Natural killer cell (primary cell): Measurements from ENCODE around the gene NAT10. TPM values are rescaled to one million over a fixed set of nuclear protein-coding genes. Genes with fewer than 3 reads are reported as not detected.

Experiments used
- ATAC-seq, 3 donors: fragments of 150-1000 bp in 2 of 3; fragments of 200-7000 bp in 1 of 3; cut with Tn5 transposase; 1 replicate in 1 of 3; 2 replicates in 2 of 3; pipeline ENCODE4 v1.10.0; 2021; ENCODE audit warnings: mild to moderate bottlenecking in 2 of 3, moderate library complexity in 2 of 3
- DNase-seq, 2 donors: peaks; one replicate each; pipeline versions ENCODE4 v3.0.0 to v3.0.0-alpha.2; 2013 to 2021; ENCODE audit warnings: mixed read lengths in 1 of 2
- H3K27ac ChIP-seq: one replicate; pipeline ENCODE4 v1.5.1; 2013; ENCODE audit warnings: mild to moderate bottlenecking, low read length
- H3K27me3 ChIP-seq: one replicate; pipeline ENCODE4 v1.6.1; 2013; ENCODE audit warnings: low read length; ENCODE audit not compliant: control insufficient read depth, insufficient read depth
- H3K36me3 ChIP-seq: one replicate; pipeline ENCODE4 v1.6.1; 2013; ENCODE audit warnings: low read length; ENCODE audit not compliant: control insufficient read depth, insufficient read depth
- H3K4me1 ChIP-seq: one replicate; pipeline ENCODE4 v1.6.1; 2013; ENCODE audit warnings: low read length; ENCODE audit not compliant: control insufficient read depth, insufficient read depth
- H3K4me3 ChIP-seq: one replicate; pipeline ENCODE4 v1.5.1; 2013; ENCODE audit warnings: low read length
- H3K9me3 ChIP-seq: one replicate; pipeline ENCODE4 v1.6.1; 2013; ENCODE audit warnings: low read length; ENCODE audit not compliant: control insufficient read depth, insufficient read depth
- H3K27ac Mint-ChIP-seq, 2 donors: one replicate each; pipeline ENCODE4 v1.8.0; 2022; ENCODE audit warnings: mild to moderate bottlenecking in 2 of 2, mixed read lengths in 2 of 2, moderate library complexity in 1 of 2
- H3K27me3 Mint-ChIP-seq, 2 donors: one replicate each; pipeline ENCODE4 v1.8.0; 2022; ENCODE audit warnings: low read depth in 2 of 2, mixed read lengths in 2 of 2
- H3K36me3 Mint-ChIP-seq: one replicate; pipeline ENCODE4 v1.8.0; 2022; ENCODE audit warnings: mixed read lengths
- H3K4me1 Mint-ChIP-seq, 2 donors: one replicate each; pipeline ENCODE4 v1.8.0; 2022; ENCODE audit warnings: mixed read lengths in 2 of 2
- H3K4me3 Mint-ChIP-seq: one replicate; pipeline ENCODE4 v1.8.0; 2022; ENCODE audit warnings: mild to moderate bottlenecking, moderate library complexity, mixed read lengths
- H3K9me3 Mint-ChIP-seq, 2 donors: one replicate each; pipeline ENCODE4 v1.8.0; 2022; ENCODE audit warnings: mixed read lengths in 2 of 2
- CTCF ChIP-seq: fragments of 200-600 bp; IDR thresholded peaks from one replicate; pipeline ENCODE4 v1.8.0; 2022; ENCODE audit warnings: antibody characterized with exemption
- WGBS: methylation state at CpG from one replicate; pipeline ENCODE4 v1.1.7; 2013; ENCODE audit warnings: missing lambda C conversion rate; ENCODE audit not compliant: insufficient coverage; 5-methylcytosine and 5-hydroxymethylcytosine counted together
- intact Hi-C: fragments of 100-400 bp; cut with micrococcal nuclease; formaldehyde crosslinking; loops from one replicate; pipeline ENCODE4 v1.14.2; 2022
- total RNA-seq, 4 donors: library from RNA; stranded (reverse); fragments of 120-200 nt in 1 of 4; gene quantifications; one replicate each; pipeline versions ENCODE4 v1.2.3 to v1.2.4, GENCODE V29; 2013 to 2022

NAT10 gene
- total RNA-seq, 3 donors from 2014 or later (not counting 1 experiment from before 2014, with no cell fraction given): 40.3 to 53.6 (median 42.8) TPM

GRCh38 chr11:34167961-34168360, 62.5 kb downstream of the NAT10 start:
- H3K27me3 ChIP-seq: no peaks in the 10 kb centered on the region
- peaks cover 0 to 3% of the 10 kb centered on the region in 2 donors for H3K27me3 Mint-ChIP-seq
- ATAC-seq: no peak
- no peak overlapping the region for H3K27ac ChIP-seq
- H3K36me3 ChIP-seq: no peaks in the 10 kb centered on the region
- H3K4me1 ChIP-seq: no peaks in the 10 kb centered on the region
- H3K4me1 Mint-ChIP-seq: peaks cover 0 to 4% of the 10 kb centered on the region in 2 donors
- H3K9me3 Mint-ChIP-seq: no peaks in the 10 kb centered on the region
- H3K9me3 ChIP-seq: no peaks in the 10 kb centered on the region
- TF ChIP-seq CTCF: no peak
- H3K36me3 Mint-ChIP-seq: no peaks in the 10 kb centered on the region
- 77% methylated on average over 9 of the region's 9 CpGs for WGBS
- intact Hi-C loops: no loop called here
- no peak overlapping the region for H3K4me3 Mint-ChIP-seq
- no peak for DNase-seq
- H3K4me3 ChIP-seq: no peak overlapping the region
- H3K27ac Mint-ChIP-seq: no peak overlapping the region

DNA sequence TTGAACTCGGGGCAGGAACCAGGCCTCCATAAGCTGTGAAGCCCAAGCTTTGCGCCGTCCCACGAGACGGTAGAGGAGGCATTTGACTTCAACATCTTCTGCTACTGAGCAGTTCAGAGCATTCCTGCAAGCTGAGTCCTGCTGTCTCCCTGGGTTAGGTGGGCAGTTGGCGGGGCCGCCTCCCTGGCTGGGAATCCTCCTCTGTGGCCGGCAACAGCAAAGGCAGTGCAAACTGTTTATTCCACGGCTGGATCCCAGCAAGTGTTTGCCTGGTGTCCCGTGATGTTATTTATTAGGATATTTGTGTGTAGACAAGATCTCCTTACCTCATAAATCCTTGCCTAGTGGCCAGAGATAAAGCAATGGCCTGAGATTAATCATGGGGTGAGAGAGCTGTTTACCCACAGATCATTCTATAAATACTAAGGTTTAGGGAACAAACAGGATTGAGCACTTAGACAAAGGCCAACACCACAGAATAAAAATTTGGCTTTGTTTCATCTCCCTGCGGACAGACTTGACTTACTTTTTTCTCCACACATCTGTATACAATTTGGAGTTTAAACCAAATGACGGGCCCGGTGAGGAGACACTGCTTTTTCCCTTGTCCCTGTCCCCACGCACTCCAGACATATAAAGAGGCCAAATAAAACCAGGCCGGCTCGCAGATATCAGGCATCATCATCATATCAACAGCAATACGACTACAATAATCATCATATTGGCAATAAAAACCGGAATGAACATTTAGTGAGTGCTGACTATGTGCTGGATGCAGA, 63.4 kb downstream of the NAT10 start:
- 87% methylated on average over 16 of the region's 18 CpGs for WGBS
- H3K27me3 Mint-ChIP-seq: peaks cover 0 to 3% of the 10 kb centered on the region in 2 donors
- no peak for ATAC-seq

GRCh38 chr11:34169686-34170085, 64.3 kb downstream of the NAT10 start:
- 84% methylated on average over 8 of the region's 8 CpGs for WGBS
- H3K4me1 Mint-ChIP-seq: peaks cover 1 to 14% of the 10 kb centered on the region in 2 donors
- H3K27me3 Mint-ChIP-seq: peaks cover 0 to 3% of the 10 kb centered on the region in 2 donors
- H3K27me3 ChIP-seq: peaks cover 2% of the 10 kb centered on the region
- H3K4me3 Mint-ChIP-seq: no peak overlapping the region
- H3K9me3 ChIP-seq: no peaks in the 10 kb centered on the region
- no peak for ATAC-seq
- no peaks in the 10 kb centered on the region for H3K9me3 Mint-ChIP-seq
- TF ChIP-seq CTCF: no peak
- no peak overlapping the region for H3K4me3 ChIP-seq
- no peaks in the 10 kb centered on the region for H3K36me3 Mint-ChIP-seq
- DNase-seq: no peak
- no peaks in the 10 kb centered on the region for H3K36me3 ChIP-seq
- intact Hi-C loops: no loop called here
- no peak overlapping the region for H3K27ac Mint-ChIP-seq
- H3K27ac ChIP-seq: no peak overlapping the region
- peaks cover 10% of the 10 kb centered on the region for H3K4me1 ChIP-seq

More for the DNA sequence above, 63.4 kb downstream of the NAT10 start:
- no peak overlapping the region for H3K4me3 ChIP-seq
- Mint-ChIP-seq H3K4me1 (peaks cover 0 to 5% of the 10 kb centered on the region in 2 donors), H3K27ac (no peak overlapping the region), H3K9me3 (no peaks in the 10 kb centered on the region), H3K36me3 (no peaks in the 10 kb centered on the region), H3K4me3 (no peak overlapping the region)
- H3K27me3 ChIP-seq: peaks cover 2% of the 10 kb centered on the region
- no peak for TF ChIP-seq CTCF
- H3K9me3 ChIP-seq: no peaks in the 10 kb centered on the region
- no peak overlapping the region for H3K27ac ChIP-seq
- intact Hi-C loops: no loop called here
- DNase-seq: no peak
- H3K4me1 ChIP-seq: peaks cover 2% of the 10 kb centered on the region
- no peaks in the 10 kb centered on the region for H3K36me3 ChIP-seq
